Ascending aorta (tissue), 2 donors: ENCODE data around the gene GRIP2. TPM values are rescaled to one million over a fixed set of nuclear protein-coding genes. Genes with fewer than 3 reads are reported as not detected.

Experiments
- DNase-seq, 2 donors: peaks; one replicate each; pipeline ENCODE4 v3.0.0-alpha.2; 2019; ENCODE audit warnings: low spot score in 2 of 2
- H3K27ac ChIP-seq, 2 donors: fragments of 200-600 bp; sonication (generic); one replicate each; pipeline ENCODE4 v1.5.1; 2016 to 2017; ENCODE audit warnings: mild to moderate bottlenecking in 1 of 2
- H3K27me3 ChIP-seq: fragments of 200-600 bp; sonication (generic); one replicate; pipeline ENCODE4 v1.5.1; 2017
- H3K36me3 ChIP-seq, 2 donors: fragments of 200-600 bp; sonication (generic); one replicate each; pipeline ENCODE4 v1.5.1; 2016
- H3K4me1 ChIP-seq, 2 donors: fragments of 200-600 bp; sonication (generic); one replicate each; pipeline ENCODE4 v1.5.1; 2016 to 2017; ENCODE audit warnings: mild to moderate bottlenecking in 1 of 2
- H3K4me3 ChIP-seq, 2 donors: fragments of 200-600 bp; sonication (generic); one replicate each; pipeline ENCODE4 v1.5.1; 2016 to 2017; ENCODE audit warnings: mild to moderate bottlenecking in 1 of 2
- H3K9me3 ChIP-seq, 2 donors: fragments of 200-600 bp; sonication (generic); one replicate each; pipeline ENCODE4 v1.5.1; 2016
- intact Hi-C: fragments of 100-400 bp; cut with DNase I; formaldehyde crosslinking; loops from one replicate; pipeline ENCODE4 v1.15.1; 2023
- total RNA-seq: library from RNA; depleted of rRNA; stranded (reverse); fragments of >200 nt; gene quantifications from one replicate; pipeline ENCODE4 v1.1.0, GENCODE V29; 2016
- TF ChIP-seq, protein P1 (sequence below), 3 experiments: fragments of 200-600 bp in 2 of 3; fragments of 450-650 bp in 1 of 3; sonication (generic) in 2 of 3; IDR thresholded peaks; one replicate each; pipeline ENCODE4 v1.5.1; 2016 to 2019; ENCODE audit warnings: antibody characterized with exemption in 3 of 3, mild to moderate bottlenecking in 1 of 3, moderate library complexity in 1 of 3

GRIP2 gene
- total RNA-seq, 1 donor from 2014 or later, result 0.21 TPM

DNA sequence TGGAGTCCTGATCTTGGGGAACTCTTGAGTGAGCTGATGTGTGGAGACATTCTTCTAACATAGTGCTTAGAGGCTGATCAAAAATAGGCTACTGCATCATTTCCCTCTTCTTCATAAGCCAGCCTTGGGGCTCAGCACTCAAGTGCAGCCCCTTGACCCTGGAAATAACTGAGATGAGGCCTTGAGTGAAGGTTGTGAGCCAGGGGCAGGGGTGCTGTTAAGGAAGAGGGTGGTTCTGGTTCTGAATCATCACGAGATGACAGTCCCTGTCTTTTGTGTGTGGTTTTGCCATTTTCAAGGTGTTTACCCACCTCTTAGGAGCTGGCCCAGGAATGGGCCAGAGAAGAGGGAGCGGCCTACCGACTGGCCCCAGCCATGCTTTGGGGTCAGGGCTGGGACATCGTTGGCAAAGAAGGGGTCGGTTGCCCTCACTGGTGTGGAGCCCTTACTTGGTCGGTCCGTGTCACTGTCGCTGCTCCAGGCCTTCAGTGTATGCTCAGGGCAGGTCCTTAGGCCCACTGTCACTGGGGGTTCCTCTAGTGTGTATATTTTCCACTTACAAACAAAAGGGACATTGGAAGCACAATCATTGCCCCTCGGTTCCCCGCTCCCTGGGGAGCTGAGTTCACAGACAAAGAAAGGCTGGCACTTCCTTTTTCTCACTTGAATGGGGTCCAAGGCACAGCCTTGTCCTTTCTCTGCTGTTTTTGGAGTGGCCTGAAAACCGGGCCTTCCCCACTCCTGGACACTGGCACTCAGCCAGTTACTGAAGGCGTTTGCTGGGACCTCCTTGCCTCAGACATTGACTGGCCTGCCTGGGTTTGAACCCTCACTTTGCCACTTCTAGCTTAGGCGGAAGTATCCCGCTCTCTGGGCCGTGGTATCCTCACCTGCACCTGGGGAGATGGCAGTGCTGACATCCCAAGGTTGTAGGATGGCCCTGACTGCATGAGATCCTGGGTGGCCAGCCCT is 91.1 kb downstream of the GRIP2 start:
- TF ChIP-seq, protein P1, sequence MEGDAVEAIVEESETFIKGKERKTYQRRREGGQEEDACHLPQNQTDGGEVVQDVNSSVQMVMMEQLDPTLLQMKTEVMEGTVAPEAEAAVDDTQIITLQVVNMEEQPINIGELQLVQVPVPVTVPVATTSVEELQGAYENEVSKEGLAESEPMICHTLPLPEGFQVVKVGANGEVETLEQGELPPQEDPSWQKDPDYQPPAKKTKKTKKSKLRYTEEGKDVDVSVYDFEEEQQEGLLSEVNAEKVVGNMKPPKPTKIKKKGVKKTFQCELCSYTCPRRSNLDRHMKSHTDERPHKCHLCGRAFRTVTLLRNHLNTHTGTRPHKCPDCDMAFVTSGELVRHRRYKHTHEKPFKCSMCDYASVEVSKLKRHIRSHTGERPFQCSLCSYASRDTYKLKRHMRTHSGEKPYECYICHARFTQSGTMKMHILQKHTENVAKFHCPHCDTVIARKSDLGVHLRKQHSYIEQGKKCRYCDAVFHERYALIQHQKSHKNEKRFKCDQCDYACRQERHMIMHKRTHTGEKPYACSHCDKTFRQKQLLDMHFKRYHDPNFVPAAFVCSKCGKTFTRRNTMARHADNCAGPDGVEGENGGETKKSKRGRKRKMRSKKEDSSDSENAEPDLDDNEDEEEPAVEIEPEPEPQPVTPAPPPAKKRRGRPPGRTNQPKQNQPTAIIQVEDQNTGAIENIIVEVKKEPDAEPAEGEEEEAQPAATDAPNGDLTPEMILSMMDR (IDR thresholded peaks at IDR 0.05), result no peak
- intact Hi-C loops, result no loop called here
- H3K4me3 ChIP-seq, result no peak overlapping the region
- no peaks in the 10 kb centered on the region for H3K9me3 ChIP-seq
- no peak overlapping the region for H3K27ac ChIP-seq
- no peak for DNase-seq
- peaks cover 11 to 21% of the 10 kb centered on the region in 2 donors for H3K4me1 ChIP-seq
- H3K36me3 ChIP-seq, result peaks cover 33 to 41% of the 10 kb centered on the region in 2 donors
- H3K27me3 ChIP-seq, result no peaks in the 10 kb centered on the region

DNA sequence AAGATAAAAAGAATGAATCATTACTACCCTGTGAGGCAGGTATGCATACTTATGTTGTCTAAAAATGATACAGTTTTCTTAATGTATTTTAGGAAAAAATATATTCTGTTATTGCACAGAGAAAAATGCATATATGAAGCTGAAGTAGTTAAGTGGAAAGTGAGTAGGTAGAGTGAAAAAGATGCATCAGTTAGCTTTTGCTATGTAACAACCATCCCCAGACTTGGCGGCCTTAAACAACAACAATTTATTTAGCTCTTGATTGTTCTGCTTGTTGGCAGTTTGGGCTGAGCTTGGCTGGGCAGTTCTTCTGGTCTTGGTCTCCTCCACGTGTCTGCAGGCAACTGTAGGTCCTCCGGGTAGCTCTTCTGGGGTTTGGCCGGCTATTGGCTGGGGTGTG is 92.1 kb downstream of the GRIP2 start:
- no peak overlapping the region for H3K4me3 ChIP-seq
- intact Hi-C loops, result no loop called here
- DNase-seq, result no peak
- H3K4me1 ChIP-seq, result peaks cover 9 to 14% of the 10 kb centered on the region in 2 donors
- TF ChIP-seq, protein P1 (IDR thresholded peaks at IDR 0.05), result no peak
- no peaks in the 10 kb centered on the region for H3K9me3 ChIP-seq
- peaks cover 33 to 41% of the 10 kb centered on the region in 2 donors for H3K36me3 ChIP-seq
- H3K27ac ChIP-seq, result no peak overlapping the region
- no peaks in the 10 kb centered on the region for H3K27me3 ChIP-seq

DNA sequence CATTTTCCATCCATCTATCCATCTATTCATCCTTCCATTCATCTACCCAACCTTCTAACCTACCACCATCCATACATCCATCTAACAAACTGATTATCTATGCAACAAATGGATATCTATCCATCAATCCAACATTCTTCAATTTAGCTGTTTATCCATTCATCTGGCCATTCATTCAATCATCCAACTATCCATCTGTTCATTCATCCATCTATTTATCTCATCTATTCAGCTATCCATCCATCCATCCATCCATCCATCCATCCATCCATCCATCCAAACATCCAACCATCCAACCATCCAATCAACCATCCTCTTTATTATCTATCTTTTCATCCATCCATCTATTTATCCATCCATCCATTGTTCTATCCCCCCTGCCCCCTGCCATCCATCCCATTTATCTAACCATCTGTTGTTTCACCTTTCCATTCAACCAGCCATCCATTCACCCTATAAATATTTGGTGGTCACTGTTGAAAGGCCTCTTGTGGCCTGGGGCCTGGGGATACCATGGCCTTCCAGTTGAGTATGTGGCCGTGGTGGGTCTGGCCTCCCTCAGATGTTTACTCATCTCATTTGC is 93.1 kb downstream of the GRIP2 start:
- H3K36me3 ChIP-seq, result peaks cover 33 to 41% of the 10 kb centered on the region in 2 donors

DNA sequence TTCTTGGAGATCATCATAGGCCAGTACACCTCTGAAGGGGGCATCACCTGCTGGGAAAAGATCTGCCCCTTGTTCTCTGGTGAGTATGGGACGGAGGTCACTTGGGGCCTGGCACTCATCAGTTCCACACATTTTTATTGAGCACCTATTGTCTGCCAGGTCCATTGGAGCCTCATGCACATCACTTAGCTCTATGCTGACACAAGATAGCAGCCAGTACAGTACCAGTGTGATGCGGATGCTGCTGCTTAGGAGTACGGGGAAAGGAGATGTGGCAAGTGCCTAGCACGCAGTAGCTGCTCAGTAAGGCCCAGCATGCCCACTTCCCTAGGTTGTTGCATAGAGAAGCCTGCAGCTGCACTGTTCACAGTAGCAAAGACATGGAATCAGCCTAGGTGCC is 94.4 kb downstream of the GRIP2 start:
- H3K27ac ChIP-seq, result no peak overlapping the region
- DNase-seq, result no peak
- no peaks in the 10 kb centered on the region for H3K4me1 ChIP-seq
- TF ChIP-seq, protein P1 (IDR thresholded peaks at IDR 0.05), result no peak
- H3K27me3 ChIP-seq, result no peaks in the 10 kb centered on the region
- no peak overlapping the region for H3K4me3 ChIP-seq
- intact Hi-C loops, result no loop called here
- H3K36me3 ChIP-seq, result peaks cover 33 to 41% of the 10 kb centered on the region in 2 donors
- H3K9me3 ChIP-seq, result no peaks in the 10 kb centered on the region

More for the DNA sequence above, 93.1 kb downstream of the GRIP2 start:
- H3K27me3 ChIP-seq, result no peaks in the 10 kb centered on the region
- DNase-seq, result no peak
- peaks cover 5 to 7% of the 10 kb centered on the region in 2 donors for H3K4me1 ChIP-seq
- intact Hi-C loops, result no loop called here
- TF ChIP-seq, protein P1 (IDR thresholded peaks at IDR 0.05), result no peak
- no peaks in the 10 kb centered on the region for H3K9me3 ChIP-seq
- no peak overlapping the region for H3K27ac ChIP-seq
- H3K4me3 ChIP-seq, result no peak overlapping the region

DNA sequence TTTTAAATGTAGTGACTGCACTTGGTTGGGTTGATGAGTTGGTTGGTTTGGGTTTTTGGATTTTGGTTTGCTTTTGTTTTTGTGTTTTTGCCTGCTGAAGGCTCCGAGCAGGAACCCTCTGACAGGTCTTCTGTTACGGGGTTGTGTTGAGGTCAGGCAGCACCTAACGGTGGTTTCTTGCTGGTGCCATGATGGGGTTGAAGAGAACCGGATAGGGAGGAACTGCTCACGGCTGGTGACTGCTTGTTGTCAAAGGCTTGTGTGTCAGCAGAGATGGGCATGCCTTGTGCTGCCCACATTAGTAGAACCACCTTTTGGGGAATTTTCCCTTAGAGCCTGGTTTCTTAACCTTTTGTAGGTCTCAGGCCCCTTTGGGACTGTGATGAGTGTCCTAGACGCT is 95.8 kb downstream of the GRIP2 start:
- Histone ChIP-seq H3K27ac (no peak overlapping the region), H3K27me3 (no peaks in the 10 kb centered on the region), H3K9me3 (no peaks in the 10 kb centered on the region), H3K4me1 (peaks cover 4 to 5% of the 10 kb centered on the region in 2 donors), H3K4me3 (no peak overlapping the region), H3K36me3 (peaks cover 30 to 41% of the 10 kb centered on the region in 2 donors)
- intact Hi-C loops, result no loop called here
- no peak for DNase-seq
- TF ChIP-seq, protein P1 (IDR thresholded peaks at IDR 0.05), result no peak
